AG04449 (cell line): Measurements from ENCODE around the gene NCOA3.
"Not testable (repeated sequence)": the region's sequence is repeated elsewhere in the genome, so short reads cannot be mapped to it uniquely, and the experiment has no call there.

ENCODE experiments used
- CTCF ChIA-PET: fragments of 350-600 bp; formaldehyde crosslinking; extraction: SDS; loops from one replicate; lab custom pipeline; 2021; ENCODE audit warnings: antibody characterized with exemption; lab: Yijun Ruan, JAX
- POLR2A ChIA-PET: fragments of 400-600, 350-600 bp; formaldehyde crosslinking; extraction: SDS; loops from one replicate; lab custom pipeline; 2020; ENCODE audit warnings: antibody characterized with exemption, inconsistent platforms; lab: Yijun Ruan, JAX
- DNase-seq: peaks from one replicate; pipeline ENCODE4 v3.0.0-alpha.2; 2010; ENCODE audit warnings: low read depth, low spot score
- H3K4me3 ChIP-seq: 2 replicates; pipeline ENCODE4 v1.5.1; 2011; ENCODE audit warnings: low read depth, mild to moderate bottlenecking, control low read depth, low read length
- TF ChIP-seq, protein P1 (sequence below): IDR thresholded peaks from one replicate; pipeline ENCODE4 v1.5.1; 2011; ENCODE audit warnings: mild to moderate bottlenecking, moderate library complexity, low read length, control low read depth, inconsistent platforms; ENCODE audit not compliant: insufficient read depth; ENCODE audit errors: missing control alignments

Gene NCOA3

DNA sequence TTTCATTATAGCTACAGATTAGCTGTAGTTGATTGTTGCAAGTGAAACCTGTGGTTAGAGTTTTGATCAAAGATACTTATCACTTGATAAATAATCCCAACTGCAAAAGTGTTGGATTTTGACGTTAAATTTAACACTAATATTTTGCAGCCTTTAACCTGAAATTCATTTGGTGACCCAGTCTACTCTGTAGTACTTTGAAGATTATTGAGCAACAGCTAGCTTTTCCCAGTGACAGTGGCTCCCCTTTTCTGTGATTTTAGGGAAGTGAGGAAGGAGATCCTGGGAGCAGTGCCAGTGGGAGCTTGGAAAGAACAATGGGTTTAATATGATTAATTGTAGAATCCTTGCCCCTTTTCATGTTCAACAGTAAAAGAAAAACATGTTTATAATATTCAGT, 76.9 kb downstream of the NCOA3 start:
- POLR2A ChIA-PET: no interaction called here

DNA sequence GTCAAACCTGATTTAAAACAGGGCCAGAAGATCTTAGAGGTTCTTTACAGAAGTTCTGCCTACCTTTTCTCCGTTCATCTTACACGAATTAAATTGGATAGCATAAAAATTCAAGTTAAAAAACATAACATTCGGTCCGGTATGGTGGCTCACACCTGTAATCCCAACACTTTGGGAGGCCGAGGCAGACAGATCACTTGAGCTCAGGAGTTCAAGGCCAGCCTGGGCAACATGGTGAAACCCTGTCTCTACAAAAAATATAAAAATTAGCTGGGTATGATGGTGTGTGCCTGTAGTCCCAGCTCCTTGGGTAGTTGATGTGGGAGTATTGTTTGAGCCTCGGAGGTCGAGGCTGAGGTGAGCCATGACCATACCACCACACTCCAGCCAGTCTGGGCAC, 79.0 kb downstream of the NCOA3 start:
- DNase-seq, H3K4me3 ChIP-seq, POLR2A ChIA-PET: not testable (repeated sequence)
- CTCF ChIA-PET: interaction anchor here (0.7 kb wide), 1 partner anchor 1012 kb away, joined by 3 read pairs; no protein-coding TSS in a partner anchor

More for the DNA sequence above, 76.9 kb downstream of the NCOA3 start:
- no peak for DNase-seq
- H3K4me3 ChIP-seq: no peak overlapping the region
- CTCF ChIA-PET: interaction anchor here (1.0 kb wide), 1 partner anchor 10 kb away, joined by 3 read pairs; no protein-coding TSS in a partner anchor
- TF ChIP-seq, protein P1, sequence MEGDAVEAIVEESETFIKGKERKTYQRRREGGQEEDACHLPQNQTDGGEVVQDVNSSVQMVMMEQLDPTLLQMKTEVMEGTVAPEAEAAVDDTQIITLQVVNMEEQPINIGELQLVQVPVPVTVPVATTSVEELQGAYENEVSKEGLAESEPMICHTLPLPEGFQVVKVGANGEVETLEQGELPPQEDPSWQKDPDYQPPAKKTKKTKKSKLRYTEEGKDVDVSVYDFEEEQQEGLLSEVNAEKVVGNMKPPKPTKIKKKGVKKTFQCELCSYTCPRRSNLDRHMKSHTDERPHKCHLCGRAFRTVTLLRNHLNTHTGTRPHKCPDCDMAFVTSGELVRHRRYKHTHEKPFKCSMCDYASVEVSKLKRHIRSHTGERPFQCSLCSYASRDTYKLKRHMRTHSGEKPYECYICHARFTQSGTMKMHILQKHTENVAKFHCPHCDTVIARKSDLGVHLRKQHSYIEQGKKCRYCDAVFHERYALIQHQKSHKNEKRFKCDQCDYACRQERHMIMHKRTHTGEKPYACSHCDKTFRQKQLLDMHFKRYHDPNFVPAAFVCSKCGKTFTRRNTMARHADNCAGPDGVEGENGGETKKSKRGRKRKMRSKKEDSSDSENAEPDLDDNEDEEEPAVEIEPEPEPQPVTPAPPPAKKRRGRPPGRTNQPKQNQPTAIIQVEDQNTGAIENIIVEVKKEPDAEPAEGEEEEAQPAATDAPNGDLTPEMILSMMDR: no peak

DNA sequence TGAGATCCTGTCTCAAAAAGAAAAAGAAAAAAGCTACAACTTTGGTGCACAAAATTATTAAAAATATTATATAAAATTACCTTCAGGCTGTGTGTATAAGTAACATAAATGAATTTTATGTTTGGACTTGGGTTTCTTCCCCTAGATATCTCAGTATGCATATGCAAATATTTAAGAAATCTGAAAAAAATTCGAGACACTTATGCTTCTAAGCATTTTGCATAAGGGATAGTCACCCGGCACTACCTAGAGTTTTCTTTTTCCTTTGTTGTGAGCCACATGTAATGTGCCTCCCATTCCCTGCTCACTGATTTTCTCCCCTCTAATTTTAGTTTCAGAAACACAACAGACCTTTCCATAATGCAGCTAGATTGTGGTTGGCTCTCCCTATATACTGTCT, 79.4 kb downstream of the NCOA3 start:
- H3K4me3 ChIP-seq: no peak overlapping the region
- DNase-seq: no peak
- TF ChIP-seq, protein P1: no peak
- ChIA-PET POLR2A (no interaction called here), CTCF (interaction anchor here (0.7 kb wide), 1 partner anchor 1012 kb away, joined by 3 read pairs; no protein-coding TSS in a partner anchor)

DNA sequence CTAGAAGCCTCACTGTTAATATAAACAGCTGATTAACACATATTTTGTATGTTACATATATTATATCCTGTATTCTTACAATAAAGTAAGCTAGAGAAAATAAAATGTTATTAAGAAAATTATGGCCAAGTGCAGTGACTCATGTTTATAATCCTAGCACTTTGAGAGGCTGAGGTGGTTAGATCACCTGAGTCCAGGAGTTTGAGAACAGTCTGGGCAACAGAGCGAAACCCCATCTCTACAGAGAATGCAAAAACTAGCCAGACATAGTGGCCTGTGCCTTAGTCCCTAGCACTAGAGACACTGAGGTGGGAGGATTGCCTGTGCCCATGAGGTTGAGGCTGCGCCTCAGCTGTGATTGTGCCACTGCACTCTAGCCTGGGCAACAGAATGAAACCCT, 81.9 kb downstream of the NCOA3 start:
- DNase-seq: no peak
- ChIA-PET CTCF (interaction anchor here (1.0 kb wide), 2 partner anchors 8 to 12 kb away, joined by 3 to 4 read pairs; no protein-coding TSS in a partner anchor), POLR2A (no interaction called here)
- TF ChIP-seq, protein P1: no peak
- no peak overlapping the region for H3K4me3 ChIP-seq

DNA sequence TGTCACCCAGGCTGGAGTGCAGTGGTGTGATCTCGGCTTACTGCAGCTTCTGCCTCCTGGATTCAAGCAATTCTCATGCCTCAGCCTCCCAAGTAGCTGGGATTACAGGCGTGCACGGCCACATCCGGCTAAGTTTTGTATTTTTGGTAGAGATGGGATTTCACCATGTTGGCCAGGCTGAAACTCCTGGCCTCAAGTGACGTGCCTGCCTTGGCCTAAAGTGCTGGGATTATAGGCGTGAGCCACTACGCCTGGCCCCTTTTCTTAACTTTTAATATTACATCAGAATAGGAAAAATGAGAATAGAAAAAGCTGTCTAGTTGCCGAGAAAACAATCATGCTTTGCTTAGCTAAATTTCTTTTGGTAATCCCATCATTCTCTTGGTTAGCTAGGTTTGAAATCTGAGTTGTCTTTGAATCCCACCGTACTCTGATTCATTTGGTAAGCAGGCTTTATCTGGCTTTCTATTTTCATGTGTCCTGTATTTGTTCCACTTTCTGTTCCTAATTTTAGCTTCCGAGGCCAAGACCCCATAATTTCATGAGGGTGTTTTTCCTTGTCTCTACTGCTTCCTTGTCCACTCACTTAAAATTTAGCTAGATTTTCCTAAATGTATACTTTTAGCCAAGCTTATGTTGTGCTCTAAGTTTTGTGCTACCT, 83.5 kb downstream of the NCOA3 start:
- TF ChIP-seq, protein P1: no peak
- DNase-seq: no peak
- no peak overlapping the region for H3K4me3 ChIP-seq
- CTCF ChIA-PET: interaction anchor here (0.6 to 0.9 kb wide), 2 partner anchors 16 to 36 kb away, joined by 3 read pairs; no protein-coding TSS in a partner anchor
- POLR2A ChIA-PET: no interaction called here

DNA sequence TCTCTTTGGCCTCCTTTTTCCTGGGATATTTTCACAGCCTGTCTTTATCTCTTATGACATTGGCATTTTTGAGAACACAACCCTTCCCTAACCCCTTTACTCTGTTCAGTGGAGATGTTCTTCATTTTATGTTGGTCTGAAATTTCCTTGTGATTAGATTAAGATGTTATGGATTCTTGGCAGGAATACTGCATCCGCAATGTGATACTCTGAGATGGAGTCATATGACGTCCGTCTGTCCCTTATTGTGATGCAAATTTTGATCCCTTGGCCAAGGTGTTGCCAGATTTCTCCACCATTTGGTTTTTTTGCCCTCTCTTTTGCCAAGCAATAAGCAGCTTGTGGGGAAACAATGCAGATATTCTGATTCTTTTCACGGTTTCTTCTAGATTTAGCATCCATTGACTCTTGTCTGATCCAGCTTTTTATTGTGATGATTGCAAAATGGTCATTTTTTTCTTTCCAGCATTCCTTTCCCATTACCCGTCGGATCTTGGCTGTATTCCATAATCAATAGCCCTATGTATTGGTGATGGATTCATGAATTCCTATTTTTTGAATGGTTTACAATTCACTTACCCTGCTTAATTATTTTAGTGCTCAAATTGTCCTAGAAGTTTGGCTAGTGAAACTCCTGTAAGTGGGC, 85.1 kb downstream of the NCOA3 start:
- ChIA-PET CTCF (no interaction called here), POLR2A (no interaction called here)
- TF ChIP-seq, protein P1: no peak
- no peak overlapping the region for H3K4me3 ChIP-seq
- no peak for DNase-seq
